ENCODE results near the gene ULBP1.
"Not testable (repeated sequence)": the region's sequence is repeated elsewhere in the genome, so short reads cannot be mapped to it uniquely, and the experiment has no call there.

The ULBP1 gene

DNA sequence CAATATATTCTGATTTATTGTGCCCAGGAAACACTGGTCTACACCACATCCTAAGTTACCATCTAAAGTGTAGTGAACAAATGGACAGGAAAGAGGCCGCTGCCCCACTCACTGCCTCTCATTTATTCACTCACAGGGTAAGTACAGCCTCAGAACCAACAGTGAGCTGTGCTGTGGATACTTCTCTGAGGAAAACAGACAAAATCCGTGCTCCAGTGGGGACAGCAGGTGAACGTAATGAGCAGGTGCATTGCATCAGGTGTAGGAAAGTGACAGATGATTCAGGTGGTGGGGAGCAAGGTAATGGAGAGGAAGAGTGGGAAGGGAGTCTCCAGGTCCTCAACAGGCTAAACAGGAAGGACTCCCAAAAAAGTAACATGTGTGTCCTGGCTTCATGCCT lies 30.3 kb upstream of the ULBP1 start:
- DNase-seq = no peak

DNA sequence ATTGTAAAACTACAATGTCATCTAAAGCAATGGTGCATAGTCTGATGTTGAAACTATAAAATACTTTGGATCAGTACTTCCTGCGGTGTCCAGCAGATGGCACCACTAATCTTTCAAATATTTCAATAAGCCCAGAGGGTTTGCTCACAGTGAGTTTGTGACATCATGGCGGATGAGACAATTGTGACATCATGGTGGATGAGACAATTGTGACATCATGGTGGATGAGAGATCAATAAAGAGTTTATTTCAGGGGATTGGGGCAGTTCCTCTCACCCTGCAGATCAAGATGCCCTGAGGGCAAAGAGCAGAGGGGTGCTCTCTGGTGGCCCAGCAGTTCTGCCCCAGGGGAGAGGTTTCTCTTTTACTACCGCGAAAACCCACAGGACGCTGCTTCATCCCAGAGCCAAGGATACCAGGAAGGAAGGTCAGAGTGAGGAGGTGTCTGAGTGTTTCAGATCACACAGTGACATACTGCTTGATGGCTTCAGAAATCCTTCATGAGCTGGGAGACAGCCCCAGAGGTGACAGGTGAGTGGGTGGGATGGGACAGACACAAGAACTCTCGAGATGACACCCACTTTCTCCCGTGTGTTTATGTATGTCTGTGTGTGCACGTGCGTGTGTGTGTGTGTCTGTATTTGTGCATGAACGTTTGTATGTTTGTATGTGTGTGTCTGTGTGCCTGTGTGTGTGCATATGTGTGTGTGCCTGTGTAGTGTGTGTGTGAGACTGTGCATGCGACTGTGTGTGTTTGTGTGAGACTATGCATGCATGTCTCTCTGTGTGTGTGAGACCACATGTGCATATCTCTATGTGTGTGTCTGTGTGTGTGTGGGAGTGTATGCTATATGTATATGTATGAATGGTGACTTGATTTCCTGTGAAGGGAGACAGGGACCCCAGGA lies 29.2 kb upstream of the ULBP1 start:
- DNase-seq = peak; percentile 67

DNA sequence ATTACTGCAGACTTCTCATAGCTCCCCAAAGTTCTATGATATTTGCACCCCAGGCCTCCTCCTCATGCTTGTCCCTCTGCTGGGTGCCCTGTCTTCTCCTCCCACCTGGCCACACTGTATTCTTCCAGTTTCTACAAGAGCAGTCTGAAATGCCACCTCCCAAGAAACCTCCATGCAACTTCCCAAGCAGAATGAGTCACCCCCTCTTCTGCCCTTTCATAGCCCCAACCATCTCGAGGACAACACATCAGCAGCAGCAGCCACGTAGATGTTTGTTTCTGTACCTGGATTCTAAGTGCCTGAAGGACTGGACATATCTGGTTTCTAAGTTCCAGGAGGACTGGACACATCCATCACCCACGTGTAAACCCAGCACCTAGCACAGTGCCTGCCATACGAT lies 28.5 kb upstream of the ULBP1 start:
- no peak for DNase-seq

DNA sequence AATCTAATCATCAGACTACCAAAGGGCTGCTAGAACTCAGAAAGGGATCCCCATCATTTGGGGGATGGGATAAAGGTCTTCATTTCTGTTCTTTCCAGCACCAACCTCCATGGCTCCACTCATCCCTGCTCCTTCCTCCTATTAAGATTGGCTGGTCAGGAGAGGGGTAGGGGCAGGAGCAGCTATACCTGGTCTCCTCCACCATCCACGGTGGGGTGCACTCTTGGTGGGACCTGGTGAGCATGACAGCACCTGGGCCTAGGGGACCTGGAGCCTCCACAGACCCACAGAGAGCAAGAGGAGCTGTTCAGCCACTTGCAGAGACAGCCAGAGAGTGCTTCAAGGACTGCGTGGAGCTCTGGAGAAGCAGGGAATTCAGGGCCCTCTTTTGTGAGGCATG lies 28.1 kb upstream of the ULBP1 start:
- DNase-seq = no peak

DNA sequence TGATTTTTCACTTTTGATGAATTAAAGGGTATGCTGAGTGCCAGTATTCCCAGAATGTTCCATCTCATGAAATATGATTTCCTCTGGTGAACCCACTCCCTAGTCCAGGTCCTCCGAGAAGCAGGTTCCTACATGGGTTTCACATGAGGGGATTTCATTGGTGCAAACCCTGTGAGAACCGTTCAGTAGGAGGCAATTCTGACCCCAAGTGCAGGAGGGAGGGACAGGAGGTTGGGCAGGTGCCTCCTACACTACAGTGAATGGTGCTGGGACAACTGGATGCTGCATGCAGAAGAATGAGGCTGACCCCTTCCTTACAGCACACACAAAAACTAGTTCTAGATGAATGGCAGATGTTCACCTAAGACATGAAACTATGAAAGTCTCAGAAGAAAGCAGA lies 27.0 kb upstream of the ULBP1 start:
- no peak for DNase-seq

DNA sequence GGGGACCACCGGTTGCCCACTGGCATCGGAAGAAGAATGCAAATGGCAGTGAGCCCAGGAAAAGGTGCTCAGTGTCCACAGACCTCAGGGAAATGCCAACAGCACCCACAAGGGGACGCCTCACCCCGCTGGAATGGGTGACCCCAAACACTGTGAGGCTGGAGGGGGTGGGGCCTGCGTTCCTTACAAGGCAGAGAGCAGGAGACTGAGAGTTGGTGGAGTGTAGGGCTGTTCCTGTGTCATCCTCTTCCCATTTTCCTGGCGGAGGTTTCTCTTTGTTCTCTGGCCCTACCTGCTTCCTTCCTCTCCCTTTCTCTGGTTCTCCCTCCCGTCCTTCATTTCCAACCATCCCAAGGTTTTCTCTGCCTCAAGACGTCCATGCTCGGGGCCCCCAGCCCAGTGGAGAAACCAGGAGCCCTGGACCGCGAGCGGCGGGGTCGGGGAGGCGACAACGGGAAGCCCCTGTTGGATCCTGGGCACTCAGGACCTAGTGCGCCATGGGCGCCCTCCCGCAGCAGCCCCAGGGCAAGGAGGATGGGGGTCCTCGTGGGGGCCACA lies 25.7 kb upstream of the ULBP1 start:
- DNase-seq = not testable (repeated sequence)

DNA sequence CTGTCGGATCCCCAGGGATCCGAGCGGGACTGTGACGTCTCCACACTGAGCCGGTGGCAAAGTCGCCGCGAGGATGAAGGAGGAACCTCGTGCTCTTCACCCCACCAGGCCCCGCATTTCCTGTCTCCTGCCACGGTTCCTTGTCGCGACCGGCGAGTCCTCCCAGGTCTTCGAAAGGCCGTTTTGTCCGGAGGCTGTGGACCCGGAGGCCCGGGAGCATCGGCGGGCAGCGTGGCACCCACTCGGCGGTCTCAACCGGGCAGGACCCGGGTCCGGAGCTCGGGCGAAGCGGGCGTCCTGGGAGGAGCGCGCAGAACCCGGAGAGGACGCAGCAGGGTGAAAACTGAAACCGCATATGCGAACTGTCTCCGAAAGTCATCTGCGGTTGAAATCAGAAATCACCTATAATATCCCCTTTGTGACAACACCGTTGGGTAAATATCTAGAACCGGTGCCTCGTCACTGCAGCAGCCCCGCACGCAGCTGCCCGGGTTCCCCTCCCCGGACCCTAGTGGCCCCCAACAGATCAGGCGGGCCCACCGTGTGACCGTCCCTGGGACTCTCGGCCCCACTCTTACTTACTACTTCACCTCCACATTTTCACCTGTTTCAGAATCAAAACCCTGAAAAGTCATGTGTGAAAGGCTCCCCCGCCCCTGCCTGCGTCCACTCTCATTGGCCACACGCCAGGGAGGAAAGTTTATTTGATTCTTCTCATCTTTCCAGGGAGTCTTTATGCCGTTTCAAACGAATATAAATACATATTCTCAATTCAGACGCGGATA lies 25.0 kb upstream of the ULBP1 start:
- no peak for DNase-seq

DNA sequence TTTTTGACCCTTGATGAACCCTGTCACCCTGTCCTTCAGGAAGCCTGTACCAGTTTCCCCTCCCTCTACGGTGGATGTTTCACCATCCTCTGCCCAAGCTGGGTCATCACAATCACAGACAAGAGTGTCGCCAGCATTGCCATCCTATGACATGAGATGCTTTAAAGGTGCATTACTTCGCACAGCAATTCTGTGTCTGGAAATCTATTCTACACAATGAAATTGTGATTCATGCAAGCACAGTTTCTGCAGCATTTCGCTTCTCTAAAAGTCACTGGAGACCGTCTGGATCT lies 24.4 kb upstream of the ULBP1 start:
- DNase-seq = no peak

DNA sequence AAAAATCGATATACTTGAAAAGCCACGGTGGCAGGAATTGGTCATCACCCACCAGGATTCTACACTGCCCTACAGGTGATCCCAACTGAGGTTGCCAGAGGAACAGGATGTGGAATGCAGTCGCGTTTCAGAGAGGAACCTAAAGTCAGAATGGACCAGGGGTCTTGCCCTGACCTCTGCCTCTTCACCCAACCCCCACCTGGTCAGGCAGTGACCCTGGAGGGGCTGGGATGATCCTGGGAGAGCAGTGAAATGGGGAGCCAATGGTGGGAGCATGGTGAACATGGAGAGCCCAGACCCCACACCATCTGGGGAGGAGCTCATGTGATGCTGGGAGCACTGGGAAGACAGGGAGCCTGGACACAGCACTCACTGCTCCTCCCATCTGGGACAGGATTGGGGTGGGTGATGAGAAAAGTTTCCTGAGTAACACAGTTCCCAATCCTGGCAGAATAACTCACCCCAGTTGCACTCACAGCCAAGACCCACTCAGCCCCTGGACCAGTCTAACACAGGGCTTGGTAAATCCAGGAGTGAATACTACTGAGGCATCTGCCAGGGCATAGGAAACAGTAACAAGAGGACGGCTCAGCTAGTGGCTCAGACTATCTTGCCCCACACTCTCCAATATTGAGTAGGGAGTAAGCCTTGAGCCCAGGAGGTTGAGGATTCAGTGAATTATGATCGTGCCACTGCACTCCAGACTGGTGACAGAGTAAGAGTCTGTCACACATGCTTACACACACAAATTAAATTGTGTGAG lies 23.7 kb upstream of the ULBP1 start:
- DNase-seq = no peak

DNA sequence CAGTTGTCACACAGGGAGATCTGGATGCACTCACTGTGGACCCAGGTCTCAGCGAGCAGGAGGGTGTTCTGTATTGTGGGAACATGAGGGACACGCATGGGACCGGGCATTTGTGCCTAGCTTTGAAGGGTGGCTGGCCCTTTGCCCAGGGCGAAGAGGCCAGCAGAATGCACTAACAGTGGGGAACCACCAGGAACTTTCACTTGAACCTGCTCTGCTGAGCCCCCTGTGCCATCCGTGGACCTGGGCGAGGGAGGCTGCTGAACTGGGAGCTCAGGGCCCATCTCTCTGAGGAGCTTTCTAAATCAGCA lies 23.1 kb upstream of the ULBP1 start:
- DNase-seq = no peak

DNA sequence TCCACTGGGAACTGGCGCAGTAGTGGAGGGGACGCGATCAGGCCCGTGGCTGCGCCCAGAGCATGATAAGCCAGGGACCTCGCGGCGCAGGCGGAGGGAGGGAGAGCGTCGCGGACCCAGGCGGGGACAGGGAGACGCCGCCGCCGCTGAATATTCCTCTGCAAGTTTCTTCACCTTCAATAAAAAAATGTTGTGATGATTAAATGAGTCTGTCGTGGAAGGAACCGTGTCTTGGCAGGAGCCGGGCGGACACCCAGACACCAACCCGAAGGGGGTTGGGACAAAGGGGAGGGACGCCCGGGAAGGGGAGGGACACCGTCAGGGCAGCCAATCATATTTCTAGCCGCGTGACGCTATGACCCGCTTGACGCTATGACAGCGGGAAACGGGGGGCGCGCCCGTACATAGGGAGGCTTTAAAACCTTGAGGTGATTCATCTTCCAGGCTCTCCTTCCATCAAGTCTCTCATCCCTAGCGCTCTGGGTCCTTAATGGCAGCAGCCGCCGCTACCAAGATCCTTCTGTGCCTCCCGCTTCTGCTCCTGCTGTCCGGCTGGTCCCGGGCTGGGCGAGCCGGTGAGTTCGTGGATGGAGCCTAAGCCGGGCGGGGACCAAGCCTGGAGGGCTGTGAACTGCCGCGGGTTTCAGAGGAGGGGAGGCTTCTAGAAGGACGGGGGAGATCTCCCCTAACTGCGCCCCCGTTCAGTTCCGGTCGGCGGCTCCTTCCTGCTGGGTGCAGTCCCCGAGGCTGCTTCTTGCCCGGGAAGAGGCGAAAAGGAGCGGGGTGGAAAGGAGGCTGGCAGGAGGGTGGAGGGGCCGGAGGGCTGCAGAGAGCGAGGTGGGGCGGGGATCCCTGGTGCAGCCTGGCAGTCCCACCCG lies 21.9 kb upstream of the ULBP1 start, which contains the start of gene ULBP2:
ULBP2 (plus strand) TSS at position 432 of the 878 bp plus-strand sequence; CDS start at position 491, 59 bp downstream.
- peak; percentile 97 for DNase-seq

DNA sequence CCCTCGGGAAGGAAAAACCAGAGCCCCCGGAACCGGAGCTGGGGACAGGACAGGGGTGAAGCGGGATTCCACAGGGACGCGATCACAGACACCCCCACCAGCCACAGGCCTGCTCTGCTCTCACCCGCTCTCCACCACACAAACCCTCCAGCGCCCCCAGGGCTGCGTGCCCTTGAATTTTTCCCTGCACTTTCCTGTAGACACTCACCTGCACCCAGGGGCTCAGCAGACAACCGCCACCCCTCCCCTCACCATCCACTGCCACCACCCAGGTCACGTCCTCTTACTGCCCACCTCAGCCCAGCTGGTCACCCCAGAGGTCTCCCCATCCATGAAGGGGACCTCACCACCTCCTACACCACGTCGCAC lies 21.3 kb upstream of the ULBP1 start:
- no peak for DNase-seq

DNA sequence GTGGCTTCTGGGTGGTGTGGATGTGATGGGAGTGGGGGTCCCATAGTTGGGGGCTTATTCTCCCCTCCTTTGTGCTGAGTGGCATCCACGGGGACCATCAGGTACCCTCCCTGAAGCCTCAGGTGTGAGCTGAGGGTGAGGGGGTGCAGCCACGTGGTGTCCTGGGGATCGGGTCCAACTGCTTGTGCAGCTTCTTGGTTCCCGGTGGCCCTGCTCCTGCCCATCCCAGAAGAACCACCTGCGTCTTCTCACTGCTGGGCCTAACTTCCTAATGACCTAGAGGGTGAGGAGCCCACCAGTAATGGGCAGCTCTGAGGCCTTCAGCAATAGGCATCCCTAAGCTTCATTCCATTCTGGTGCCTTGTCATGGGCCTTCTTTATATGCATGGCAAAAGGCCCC lies 20.4 kb upstream of the ULBP1 start:
- DNase-seq = not testable (repeated sequence)

DNA sequence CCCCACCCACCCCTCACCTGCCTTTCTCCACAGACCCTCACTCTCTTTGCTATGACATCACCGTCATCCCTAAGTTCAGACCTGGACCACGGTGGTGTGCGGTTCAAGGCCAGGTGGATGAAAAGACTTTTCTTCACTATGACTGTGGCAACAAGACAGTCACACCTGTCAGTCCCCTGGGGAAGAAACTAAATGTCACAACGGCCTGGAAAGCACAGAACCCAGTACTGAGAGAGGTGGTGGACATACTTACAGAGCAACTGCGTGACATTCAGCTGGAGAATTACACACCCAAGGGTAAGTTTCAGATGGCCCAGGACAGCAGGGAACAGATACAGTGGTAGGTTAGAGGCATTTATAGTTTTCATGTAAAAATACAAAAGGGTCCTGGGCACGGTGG lies 18.5 kb upstream of the ULBP1 start:
- not testable (repeated sequence) for DNase-seq

DNA sequence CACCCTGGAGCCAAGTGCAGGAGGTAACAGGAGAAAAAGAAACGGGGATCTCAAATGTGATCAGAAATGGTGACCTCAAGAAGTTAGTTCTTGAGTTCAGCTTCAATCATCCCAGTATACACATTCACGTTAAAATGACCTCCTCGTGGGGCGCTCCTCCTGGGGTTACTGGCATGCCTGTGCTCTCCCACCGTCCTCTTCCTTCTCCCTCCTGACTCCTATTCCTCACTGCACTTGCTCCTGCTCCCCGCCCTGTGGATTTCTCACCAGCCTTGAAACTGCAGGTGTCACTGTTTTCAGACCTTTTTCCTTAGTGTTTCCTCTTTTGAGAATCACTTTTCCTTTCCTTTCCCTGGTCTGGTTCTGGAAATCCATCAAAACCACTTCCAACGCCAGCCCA lies 17.1 kb upstream of the ULBP1 start:
- not testable (repeated sequence) for DNase-seq

DNA sequence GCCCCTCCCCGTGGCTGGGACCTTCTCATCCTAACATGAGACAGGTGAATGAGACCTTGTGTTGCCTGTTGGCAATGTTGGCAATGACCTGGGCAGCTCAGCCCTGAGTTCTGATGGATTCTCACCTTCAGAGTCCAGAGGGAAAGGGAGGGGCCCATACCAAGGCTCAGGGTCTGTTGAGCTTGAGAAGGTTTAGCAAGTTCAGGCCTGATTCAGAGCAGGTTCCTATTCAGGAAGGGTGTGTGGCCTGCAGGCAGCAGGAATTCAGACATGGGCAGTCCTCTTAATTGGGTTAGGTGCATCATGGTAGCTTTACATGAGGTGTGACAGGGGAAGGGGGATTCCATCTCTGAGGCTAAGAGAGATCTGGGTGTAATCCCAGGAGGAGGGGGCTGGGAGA lies 16.2 kb upstream of the ULBP1 start:
- not testable (repeated sequence) for DNase-seq

DNA sequence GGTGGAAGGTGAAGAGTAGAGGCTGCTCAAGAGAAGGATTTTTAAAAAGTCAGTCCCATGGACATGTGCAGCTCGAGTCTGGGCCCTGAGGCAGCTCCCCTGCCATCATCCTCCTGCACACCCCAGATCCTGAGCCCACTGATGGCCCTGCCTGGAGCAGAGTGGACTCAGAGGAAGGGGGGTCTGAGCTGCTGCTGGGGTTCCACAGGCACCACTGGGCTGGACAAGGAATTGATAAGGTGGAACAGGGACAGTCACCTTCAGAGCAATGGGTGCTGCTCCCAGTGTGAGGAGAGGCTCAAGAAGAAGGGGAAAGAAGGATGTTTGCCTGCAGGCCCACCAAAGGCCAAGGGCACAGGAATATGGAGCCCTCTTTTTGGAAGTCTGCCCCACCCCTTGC lies 15.7 kb upstream of the ULBP1 start:
- no peak for DNase-seq

DNA sequence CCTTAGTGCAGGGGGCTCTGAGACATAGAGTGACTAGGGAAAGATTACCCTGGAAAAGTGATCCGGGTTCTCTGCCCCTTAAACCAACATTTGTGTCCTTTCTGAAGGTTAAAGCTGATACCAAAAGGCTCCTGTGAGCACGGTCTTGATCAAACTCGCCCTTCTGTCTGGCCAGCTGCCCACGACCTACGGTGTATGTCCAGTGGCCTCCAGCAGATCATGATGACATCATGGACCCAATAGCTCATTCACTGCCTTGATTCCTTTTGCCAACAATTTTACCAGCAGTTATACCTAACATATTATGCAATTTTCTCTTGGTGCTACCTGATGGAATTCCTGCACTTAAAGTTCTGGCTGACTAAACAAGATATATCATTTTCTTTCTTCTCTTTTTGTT lies 15.1 kb upstream of the ULBP1 start:
- DNase-seq = no peak

DNA sequence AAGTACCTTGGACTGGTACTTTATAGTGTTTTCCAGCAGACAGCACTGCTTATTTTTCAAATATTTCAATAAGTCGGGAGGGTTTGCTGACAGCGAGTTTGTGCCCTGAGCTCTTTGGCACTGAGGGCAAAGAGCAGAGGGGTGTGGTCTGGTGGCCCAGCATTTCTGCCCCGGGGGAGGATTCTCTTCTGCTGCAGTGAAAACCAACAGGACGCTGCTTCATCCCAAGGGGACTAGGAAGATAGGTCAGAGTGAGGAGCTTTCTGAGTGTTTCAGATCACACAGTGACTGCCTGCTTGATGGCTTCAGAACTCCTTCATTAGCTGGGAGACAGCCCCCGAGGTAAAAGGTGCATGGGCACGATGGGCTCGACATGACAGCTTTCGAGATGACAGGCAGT lies 13.3 kb upstream of the ULBP1 start:
- no peak for DNase-seq

DNA sequence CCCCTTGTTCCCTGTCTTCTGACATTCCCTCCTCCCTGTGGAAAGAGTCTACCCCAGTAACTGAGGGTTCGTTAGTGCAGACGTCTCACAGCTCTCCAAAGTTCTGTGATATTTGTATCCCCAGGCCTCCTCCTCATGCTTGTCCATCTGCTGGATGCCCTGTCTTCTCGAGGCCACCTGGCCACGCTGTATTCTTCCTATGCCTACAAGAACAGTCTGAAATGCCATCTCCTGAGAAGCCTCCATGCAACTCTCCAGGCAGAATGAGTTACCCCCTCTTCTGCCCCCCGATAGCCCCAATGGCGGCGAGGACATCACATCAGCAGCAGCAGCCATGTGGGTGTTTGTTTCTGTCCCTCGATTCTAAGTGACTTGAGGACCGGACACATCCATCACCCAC lies 12.6 kb upstream of the ULBP1 start:
- no peak for DNase-seq

DNA sequence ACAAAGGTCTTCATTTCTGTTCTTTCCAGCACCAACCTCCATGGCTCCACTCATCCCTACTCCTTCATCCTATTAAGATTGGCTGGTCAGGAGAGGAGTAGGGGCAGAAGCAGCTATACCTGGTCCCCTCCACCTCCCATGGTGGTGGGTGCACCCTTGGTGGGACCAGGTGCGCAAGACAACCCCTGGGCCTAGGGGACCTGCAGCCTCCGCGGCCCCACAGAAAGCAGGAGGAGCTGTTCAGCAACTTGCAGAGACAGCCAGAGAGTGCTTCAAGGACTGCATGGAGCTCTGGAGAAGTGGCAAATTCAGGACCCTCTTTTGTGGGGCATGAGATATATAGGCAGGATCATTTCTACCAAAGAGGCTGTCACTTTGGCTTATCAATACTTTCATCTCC lies 12.1 kb upstream of the ULBP1 start:
- DNase-seq = no peak

DNA sequence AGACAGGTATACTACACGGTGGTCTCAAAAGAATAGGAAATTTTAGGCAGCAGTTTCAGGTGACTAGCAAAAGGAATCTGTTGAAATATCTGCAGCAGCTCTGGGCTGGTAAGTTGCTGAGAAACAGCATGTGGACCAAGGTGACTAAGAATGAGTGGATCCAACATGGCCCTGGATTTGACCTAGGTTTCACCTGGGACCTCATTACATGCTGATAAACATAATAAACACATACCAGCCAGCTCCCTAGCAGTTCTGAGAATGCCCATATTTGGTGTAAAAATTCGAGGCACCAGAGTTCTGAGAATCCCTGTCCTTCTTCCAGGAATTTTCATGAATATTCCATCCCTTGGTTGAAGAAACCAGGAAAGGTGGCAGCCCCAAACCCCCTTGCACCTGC lies 10.4 kb upstream of the ULBP1 start:
- not testable (repeated sequence) for DNase-seq

Measured in fibroblast of skin of abdomen (primary cell).